C4-2B (cell line): ENCODE results near the gene PNPLA2.

ENCODE experiments used
- ZFX ChIP-seq: fragments of 450-650 bp; IDR thresholded peaks from 2 replicates; pipeline ENCODE4 v1.6.1; 2017
- TF ChIP-seq, protein P1 (sequence below): fragments of 450-650 bp; conservative IDR thresholded peaks from 2 replicates; pipeline ENCODE4 v1.5.1; 2017; ENCODE audit warnings: mild to moderate bottlenecking

DNA sequence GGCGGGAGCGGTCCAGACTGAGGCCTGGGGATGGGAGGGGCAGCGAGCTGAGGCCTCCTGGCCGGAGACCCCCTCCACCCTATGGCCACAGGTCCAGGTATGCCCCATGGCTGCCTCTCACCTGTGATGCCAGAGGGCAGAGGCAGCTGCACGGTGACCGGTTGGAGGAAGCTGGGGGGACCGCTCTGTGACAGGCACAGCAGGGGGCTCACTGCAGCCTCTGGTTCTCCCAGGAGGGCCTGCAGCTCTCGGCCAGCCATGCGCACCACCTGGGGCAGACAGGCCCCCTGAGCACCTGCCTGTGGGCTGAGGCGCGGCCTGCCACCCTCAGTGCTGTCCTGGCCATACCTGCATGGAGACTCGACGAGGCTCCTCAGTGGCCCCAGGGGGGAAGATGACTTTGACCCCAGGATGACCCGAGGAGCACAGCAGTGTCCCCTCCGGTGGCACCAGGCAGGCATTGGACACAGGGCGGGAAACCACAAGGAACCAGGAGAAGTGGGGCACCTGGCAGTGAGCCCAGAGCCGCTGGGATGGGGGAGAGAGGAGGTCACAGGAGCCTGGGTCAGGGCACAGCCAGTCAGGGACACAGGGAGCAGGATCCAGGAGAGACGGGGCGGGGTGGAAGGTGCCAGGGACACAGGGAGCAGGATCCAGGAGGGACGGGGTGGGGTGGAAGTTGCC, 17.5 kb upstream of the PNPLA2 start:
- TF ChIP-seq, protein P1, sequence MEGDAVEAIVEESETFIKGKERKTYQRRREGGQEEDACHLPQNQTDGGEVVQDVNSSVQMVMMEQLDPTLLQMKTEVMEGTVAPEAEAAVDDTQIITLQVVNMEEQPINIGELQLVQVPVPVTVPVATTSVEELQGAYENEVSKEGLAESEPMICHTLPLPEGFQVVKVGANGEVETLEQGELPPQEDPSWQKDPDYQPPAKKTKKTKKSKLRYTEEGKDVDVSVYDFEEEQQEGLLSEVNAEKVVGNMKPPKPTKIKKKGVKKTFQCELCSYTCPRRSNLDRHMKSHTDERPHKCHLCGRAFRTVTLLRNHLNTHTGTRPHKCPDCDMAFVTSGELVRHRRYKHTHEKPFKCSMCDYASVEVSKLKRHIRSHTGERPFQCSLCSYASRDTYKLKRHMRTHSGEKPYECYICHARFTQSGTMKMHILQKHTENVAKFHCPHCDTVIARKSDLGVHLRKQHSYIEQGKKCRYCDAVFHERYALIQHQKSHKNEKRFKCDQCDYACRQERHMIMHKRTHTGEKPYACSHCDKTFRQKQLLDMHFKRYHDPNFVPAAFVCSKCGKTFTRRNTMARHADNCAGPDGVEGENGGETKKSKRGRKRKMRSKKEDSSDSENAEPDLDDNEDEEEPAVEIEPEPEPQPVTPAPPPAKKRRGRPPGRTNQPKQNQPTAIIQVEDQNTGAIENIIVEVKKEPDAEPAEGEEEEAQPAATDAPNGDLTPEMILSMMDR: no peak
- no peak for TF ChIP-seq ZFX
